Measurements from ENCODE around the gene STK25.

STK25 gene

GRCh38 chr2:241508240-241509154 is at the start of gene STK25:
Gene STK25, minus strand, starts transcription at chr2:241508584. Its CDS starts 549 bp downstream, at chr2:241508035.
- FAIRE-seq, result no peak

- FAIRE-seq, result no peak
Measured at GRCh38 chr2:241556746-241557145, 48.4 kb upstream of the STK25 start.

GRCh38 chr2:241555711-241556110 is 47.3 kb upstream of the STK25 start:
- no peak for FAIRE-seq

- FAIRE-seq, result no peak
Measured at GRCh38 chr2:241554610-241555322, 46.4 kb upstream of the STK25 start.

- FAIRE-seq, result no peak
Measured at GRCh38 chr2:241553981-241554380, 45.6 kb upstream of the STK25 start.

GRCh38 chr2:241553512-241553830 is 45.1 kb upstream of the STK25 start:
- no peak for FAIRE-seq

GRCh38 chr2:241551998-241552737 is 43.8 kb upstream of the STK25 start:
- no peak for FAIRE-seq

GRCh38 chr2:241551599-241551997 is 43.2 kb upstream of the STK25 start:
- no peak for FAIRE-seq

GRCh38 chr2:241550616-241551580 is 42.5 kb upstream of the STK25 start:
- no peak for FAIRE-seq

GRCh38 chr2:241548451-241548835 is 40.1 kb upstream of the STK25 start:
- no peak for FAIRE-seq

- FAIRE-seq, result no peak
Measured at GRCh38 chr2:241547781-241548450, 39.5 kb upstream of the STK25 start.

- no peak for FAIRE-seq
Measured at GRCh38 chr2:241546771-241547498, 38.6 kb upstream of the STK25 start.

GRCh38 chr2:241545523-241546473 is 37.4 kb upstream of the STK25 start:
- FAIRE-seq, result no peak

- no peak for FAIRE-seq
Measured at GRCh38 chr2:241545106-241545505, 36.7 kb upstream of the STK25 start.

GRCh38 chr2:241542278-241542605 is 33.9 kb upstream of the STK25 start:
- no peak for FAIRE-seq

GRCh38 chr2:241541564-241542277 is 33.3 kb upstream of the STK25 start:
- no peak for FAIRE-seq

GRCh38 chr2:241540771-241541561 is 32.6 kb upstream of the STK25 start:
- no peak for FAIRE-seq

GRCh38 chr2:241540401-241540770 is 32.0 kb upstream of the STK25 start:
- no peak for FAIRE-seq

All from colon (tissue), 2 donors.